HL-60 (cell line): ENCODE data around the gene IGSF22.

Experiments
- GABPA ChIP-seq: IDR thresholded peaks from 2 replicates; pipeline ENCODE4 v1.6.1; 2012; ENCODE audit warnings: low read depth
- POLR2AphosphoS5 ChIP-seq: IDR thresholded peaks from 2 replicates; pipeline ENCODE4 v1.6.1; 2012; ENCODE audit warnings: low read depth
- SPI1 ChIP-seq: IDR thresholded peaks from 2 replicates; pipeline ENCODE4 v1.6.1; 2012; ENCODE audit warnings: low read depth, mild to moderate bottlenecking, borderline replicate concordance
- TF ChIP-seq, protein P1 (sequence below): IDR thresholded peaks from one replicate; pipeline ENCODE4 v1.5.1; 2011; ENCODE audit warnings: low read length, control low read depth, inconsistent platforms; ENCODE audit not compliant: insufficient read depth
- TF ChIP-seq, protein P2 (sequence below): IDR thresholded peaks from 2 replicates; pipeline ENCODE4 v1.6.1; 2012; ENCODE audit warnings: low read depth; ENCODE audit not compliant: insufficient replicate concordance

DNA sequence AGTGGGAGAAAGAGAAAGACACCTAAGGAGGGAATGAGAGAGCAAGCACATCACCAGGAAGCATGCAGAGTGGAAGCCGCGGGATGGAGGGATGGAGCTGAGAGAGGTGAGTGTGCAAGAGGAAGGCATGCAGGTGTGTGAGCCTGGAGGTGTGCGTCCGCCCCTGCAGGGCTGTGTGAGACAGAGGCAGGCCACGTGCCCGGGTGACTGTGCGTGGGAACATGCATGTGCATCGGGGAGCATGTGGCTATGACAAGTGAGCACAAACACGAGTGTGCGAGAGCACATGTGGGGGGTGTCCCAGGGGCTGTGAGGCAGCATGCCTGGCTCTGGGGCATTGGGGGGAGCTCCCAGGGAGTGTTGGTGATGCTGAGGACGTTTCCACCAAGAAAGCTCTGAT, 35.8 kb upstream of the IGSF22 start:
- TF ChIP-seq, protein P1, sequence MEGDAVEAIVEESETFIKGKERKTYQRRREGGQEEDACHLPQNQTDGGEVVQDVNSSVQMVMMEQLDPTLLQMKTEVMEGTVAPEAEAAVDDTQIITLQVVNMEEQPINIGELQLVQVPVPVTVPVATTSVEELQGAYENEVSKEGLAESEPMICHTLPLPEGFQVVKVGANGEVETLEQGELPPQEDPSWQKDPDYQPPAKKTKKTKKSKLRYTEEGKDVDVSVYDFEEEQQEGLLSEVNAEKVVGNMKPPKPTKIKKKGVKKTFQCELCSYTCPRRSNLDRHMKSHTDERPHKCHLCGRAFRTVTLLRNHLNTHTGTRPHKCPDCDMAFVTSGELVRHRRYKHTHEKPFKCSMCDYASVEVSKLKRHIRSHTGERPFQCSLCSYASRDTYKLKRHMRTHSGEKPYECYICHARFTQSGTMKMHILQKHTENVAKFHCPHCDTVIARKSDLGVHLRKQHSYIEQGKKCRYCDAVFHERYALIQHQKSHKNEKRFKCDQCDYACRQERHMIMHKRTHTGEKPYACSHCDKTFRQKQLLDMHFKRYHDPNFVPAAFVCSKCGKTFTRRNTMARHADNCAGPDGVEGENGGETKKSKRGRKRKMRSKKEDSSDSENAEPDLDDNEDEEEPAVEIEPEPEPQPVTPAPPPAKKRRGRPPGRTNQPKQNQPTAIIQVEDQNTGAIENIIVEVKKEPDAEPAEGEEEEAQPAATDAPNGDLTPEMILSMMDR = no peak
- TF ChIP-seq POLR2AphosphoS5 (no peak), SPI1 (no peak), GABPA (no peak)
- TF ChIP-seq, protein P2, sequence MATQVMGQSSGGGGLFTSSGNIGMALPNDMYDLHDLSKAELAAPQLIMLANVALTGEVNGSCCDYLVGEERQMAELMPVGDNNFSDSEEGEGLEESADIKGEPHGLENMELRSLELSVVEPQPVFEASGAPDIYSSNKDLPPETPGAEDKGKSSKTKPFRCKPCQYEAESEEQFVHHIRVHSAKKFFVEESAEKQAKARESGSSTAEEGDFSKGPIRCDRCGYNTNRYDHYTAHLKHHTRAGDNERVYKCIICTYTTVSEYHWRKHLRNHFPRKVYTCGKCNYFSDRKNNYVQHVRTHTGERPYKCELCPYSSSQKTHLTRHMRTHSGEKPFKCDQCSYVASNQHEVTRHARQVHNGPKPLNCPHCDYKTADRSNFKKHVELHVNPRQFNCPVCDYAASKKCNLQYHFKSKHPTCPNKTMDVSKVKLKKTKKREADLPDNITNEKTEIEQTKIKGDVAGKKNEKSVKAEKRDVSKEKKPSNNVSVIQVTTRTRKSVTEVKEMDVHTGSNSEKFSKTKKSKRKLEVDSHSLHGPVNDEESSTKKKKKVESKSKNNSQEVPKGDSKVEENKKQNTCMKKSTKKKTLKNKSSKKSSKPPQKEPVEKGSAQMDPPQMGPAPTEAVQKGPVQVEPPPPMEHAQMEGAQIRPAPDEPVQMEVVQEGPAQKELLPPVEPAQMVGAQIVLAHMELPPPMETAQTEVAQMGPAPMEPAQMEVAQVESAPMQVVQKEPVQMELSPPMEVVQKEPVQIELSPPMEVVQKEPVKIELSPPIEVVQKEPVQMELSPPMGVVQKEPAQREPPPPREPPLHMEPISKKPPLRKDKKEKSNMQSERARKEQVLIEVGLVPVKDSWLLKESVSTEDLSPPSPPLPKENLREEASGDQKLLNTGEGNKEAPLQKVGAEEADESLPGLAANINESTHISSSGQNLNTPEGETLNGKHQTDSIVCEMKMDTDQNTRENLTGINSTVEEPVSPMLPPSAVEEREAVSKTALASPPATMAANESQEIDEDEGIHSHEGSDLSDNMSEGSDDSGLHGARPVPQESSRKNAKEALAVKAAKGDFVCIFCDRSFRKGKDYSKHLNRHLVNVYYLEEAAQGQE = no peak
